ENCODE data around the gene TBC1D22A.

TBC1D22A gene

GRCh38 chr22:47194476-47195155, 432.2 kb downstream of the TBC1D22A start:
- no peak for DNase-seq (ENCODE audit: low read depth)
- TF ChIP-seq, protein P1, sequence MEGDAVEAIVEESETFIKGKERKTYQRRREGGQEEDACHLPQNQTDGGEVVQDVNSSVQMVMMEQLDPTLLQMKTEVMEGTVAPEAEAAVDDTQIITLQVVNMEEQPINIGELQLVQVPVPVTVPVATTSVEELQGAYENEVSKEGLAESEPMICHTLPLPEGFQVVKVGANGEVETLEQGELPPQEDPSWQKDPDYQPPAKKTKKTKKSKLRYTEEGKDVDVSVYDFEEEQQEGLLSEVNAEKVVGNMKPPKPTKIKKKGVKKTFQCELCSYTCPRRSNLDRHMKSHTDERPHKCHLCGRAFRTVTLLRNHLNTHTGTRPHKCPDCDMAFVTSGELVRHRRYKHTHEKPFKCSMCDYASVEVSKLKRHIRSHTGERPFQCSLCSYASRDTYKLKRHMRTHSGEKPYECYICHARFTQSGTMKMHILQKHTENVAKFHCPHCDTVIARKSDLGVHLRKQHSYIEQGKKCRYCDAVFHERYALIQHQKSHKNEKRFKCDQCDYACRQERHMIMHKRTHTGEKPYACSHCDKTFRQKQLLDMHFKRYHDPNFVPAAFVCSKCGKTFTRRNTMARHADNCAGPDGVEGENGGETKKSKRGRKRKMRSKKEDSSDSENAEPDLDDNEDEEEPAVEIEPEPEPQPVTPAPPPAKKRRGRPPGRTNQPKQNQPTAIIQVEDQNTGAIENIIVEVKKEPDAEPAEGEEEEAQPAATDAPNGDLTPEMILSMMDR (IDR thresholded peaks at IDR 0.05; ENCODE audit: insufficient read depth, low read depth, low read length, missing control alignments): no peak
- no peak overlapping the region for H3K4me3 ChIP-seq (ENCODE audit: low read length)

GRCh38 chr22:47195156-47195483, 432.7 kb downstream of the TBC1D22A start:
- TF ChIP-seq, protein P1 (IDR thresholded peaks at IDR 0.05; ENCODE audit: insufficient read depth, low read depth, low read length, missing control alignments): no peak
- H3K4me3 ChIP-seq (ENCODE audit: low read length): no peak overlapping the region
- DNase-seq (ENCODE audit: low read depth): no peak

DNA sequence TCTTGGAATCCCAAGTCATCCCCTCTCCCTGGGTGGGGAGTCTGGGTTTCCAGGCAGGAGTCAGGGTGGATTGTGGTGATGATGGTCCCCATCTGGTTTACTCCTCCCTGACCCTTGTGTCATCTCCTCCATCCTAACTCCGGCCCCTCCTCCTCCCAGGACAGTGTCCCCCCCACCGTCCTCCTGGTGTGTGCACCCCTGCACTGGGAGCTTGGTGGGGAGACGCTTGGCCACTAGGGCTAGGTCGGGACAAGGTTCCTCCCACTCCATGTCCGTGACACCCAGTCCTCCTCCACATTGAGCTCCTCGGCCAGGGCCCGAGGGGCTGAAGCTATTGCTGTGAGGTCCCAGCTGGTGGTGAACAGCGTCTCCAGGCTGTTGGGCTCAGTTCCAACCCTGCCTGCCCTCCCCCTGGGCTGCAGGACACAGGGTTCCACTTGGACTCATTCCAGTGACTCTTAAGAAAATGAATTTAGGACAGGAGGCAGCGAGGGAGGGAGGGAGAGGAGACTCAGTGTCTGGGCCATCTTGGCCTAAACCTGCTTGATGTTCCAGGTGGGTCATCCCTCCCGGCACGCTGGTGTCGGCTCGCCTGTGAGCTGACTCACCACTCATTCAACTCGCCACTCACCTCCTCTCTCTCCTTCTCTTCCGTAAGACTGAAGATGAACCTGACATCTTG, 433.2 kb downstream of the TBC1D22A start:
- no peak overlapping the region for H3K4me3 ChIP-seq (ENCODE audit: low read length)
- TF ChIP-seq, protein P1 (IDR thresholded peaks at IDR 0.05; ENCODE audit: insufficient read depth, low read depth, low read length, missing control alignments): no peak
- DNase-seq (ENCODE audit: low read depth): no peak

DNA sequence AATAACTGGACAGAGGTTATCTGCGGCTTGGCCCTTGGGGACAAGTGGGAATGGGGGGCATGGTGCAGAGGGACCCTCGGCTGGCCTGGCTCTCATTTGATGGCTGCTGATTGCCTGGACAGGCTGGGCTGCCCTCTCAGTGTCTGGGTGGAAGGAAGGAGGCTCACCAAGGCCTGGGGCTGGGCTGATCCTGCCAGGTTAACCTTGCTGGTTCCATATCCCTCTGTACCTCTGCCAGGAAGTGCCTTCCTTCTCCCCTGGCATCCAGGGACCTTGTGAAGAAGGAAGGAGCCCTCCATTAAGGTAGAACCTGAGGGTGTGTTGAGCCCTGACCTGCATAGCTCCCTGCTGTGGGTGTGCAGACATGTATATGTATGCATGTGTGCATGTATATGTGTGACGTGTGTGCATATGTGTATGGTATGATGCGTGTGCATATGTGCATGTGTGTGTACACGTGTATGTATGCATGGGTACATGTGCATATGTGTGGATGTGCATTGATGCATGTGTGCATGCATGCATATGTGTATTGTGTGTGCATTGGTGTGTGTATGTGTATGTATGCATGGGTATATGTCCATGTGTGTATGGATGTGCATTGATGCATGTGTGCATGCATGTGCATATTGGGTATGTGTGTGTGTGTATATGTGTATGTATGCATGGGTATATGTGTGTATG, 433.9 kb downstream of the TBC1D22A start:
- no peak overlapping the region for H3K4me3 ChIP-seq (ENCODE audit: low read length)
- TF ChIP-seq, protein P1 (IDR thresholded peaks at IDR 0.05; ENCODE audit: insufficient read depth, low read depth, low read length, missing control alignments): no peak
- no peak for DNase-seq (ENCODE audit: low read depth)

- DNase-seq (ENCODE audit: low read depth): no peak
- H3K4me3 ChIP-seq (ENCODE audit: low read length): no peak overlapping the region
- TF ChIP-seq, protein P1 (IDR thresholded peaks at IDR 0.05; ENCODE audit: insufficient read depth, low read depth, low read length, missing control alignments): no peak
These were observed 434.7 kb downstream of the TBC1D22A start for GRCh38 chr22:47196881-47197772.

DNA sequence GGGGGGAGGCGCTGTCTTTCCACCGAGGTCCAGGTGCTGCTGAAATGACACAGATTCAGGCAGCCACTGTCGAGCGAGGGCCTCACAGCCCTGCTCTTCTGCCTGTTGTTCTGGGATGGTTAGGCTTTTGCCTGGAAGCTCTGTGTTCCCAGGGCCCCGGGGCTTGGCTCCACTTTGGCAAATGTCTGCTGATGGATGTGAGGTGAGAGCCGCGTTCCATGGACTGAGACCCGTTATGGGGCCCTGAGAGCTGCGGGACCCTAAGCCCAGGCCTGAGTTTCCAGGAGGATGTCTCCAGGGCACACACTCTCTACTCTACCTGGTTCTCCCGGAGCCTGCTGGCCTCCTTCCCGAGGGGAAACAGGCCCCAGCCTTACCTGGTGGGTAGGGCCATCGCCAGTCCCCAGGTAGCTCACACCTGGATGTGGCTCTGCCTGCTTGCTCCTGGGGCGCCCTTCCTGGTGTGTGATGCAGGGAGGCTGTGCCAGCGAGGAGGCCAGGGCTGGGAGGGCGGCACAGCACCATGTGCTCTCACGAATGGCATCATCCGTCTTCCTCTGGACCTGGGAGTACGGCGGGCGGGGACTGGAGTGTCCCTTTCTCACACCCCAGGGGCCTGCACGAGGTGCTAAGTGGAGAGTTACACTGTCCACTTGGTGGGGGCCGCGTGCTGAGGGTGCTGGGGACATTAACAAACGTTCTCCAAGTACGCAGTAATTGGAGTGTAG, 435.5 kb downstream of the TBC1D22A start:
- DNase-seq (ENCODE audit: low read depth): no peak
- no peak overlapping the region for H3K4me3 ChIP-seq (ENCODE audit: low read length)
- TF ChIP-seq, protein P1 (IDR thresholded peaks at IDR 0.05; ENCODE audit: insufficient read depth, low read depth, low read length, missing control alignments): no peak

All from epithelial cell of esophagus (primary cell).